Peyer's patch (tissue), 4 donors: Measurements from ENCODE around the gene TDO2.

Experiments used
- CTCF ChIP-seq, 6 experiments: fragments of 450-650 bp in 4 of 6; fragments of 200-600 bp in 2 of 6; sonication (generic) in 1 of 6; IDR thresholded peaks; one replicate each; pipeline ENCODE4 v1.5.1; 2017 to 2019; ENCODE audit warnings: antibody characterized with exemption in 6 of 6, mild to moderate bottlenecking in 3 of 6, moderate library complexity in 1 of 6
- POLR2A ChIP-seq, 2 donors: fragments of 450-650 bp; IDR thresholded peaks; one replicate each; pipeline ENCODE4 v1.5.1; 2017; ENCODE audit warnings: antibody characterized with exemption in 2 of 2, mild to moderate bottlenecking in 2 of 2, moderate library complexity in 2 of 2

DNA sequence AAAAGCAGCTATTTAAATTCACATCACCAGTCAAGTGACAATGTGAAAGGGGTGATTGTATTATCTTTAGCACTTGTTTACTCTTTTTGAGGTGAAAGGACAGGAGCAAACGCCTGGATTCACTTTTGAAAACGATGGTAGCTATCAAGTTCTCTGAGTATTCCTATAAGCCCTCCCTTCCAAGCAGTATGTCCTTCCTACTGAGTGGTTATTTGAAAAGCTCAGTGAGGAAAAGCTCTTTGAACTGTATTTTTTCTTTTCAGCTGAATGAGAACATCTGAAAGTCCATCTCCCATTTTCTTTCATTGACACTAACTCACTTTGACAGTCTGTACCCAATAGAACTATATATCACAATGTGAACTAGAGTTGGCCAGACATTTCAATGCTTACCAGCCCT lies 59.3 kb downstream of the TDO2 start:
- TF ChIP-seq CTCF (IDR thresholded peaks at IDR 0.05) (no peak), POLR2A (IDR thresholded peaks at IDR 0.05) (no peak)
